HG02840 (cell line): ENCODE results near the gene CDH11.

ENCODE experiments used
- ATAC-seq: cut with Tn5 transposase; IDR thresholded peaks from one replicate; pipeline ENCODE4 v1.9.1; 2021; ENCODE audit warnings: mild to moderate bottlenecking, moderate library complexity, moderate number of reproducible peaks; ENCODE audit not compliant: unreplicated experiment, low FRiP score

Gene CDH11

DNA sequence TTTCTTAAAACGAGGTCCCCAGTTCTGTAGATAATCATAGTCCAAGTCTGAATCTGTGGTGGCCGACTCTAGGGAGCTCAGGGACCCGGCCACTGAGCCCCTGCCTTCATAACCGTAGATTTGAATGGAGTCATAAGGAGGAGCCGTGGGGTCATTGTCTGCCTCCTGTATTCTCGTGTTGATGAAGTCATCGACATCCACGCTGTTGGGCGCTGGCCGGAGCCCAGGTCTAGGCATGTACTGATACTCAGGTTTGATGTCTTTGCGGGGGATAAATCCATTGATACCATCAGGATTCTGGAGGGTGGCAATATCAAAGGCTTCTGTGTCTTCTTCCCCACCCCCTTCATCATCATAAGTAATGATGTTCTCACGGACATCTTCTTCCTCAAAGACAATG lies 174.2 kb downstream of the CDH11 start:
- ATAC-seq, result no peak

DNA sequence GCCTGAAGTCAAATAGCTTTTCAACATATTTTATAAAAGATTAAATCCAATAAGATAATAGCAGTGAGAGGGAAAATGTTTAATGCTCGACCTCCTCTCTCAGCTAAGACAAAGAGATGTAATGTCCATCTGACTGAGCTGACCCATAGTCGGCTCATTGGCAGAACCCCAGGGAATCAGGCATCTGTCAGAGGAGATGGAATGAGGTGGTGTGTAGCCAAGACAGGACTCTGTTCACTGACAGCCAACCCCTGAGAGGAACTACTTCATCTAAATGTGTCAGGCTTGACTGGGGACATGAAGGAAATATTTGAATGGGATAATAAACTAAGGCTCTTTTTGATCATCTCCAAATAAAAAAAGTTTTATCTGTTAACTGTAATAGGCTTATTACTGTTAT lies 188.0 kb downstream of the CDH11 start:
- no peak for ATAC-seq

- no peak for ATAC-seq
These were observed 195.4 kb downstream of the CDH11 start for GRCh38 chr16:64926476-64926875.

DNA sequence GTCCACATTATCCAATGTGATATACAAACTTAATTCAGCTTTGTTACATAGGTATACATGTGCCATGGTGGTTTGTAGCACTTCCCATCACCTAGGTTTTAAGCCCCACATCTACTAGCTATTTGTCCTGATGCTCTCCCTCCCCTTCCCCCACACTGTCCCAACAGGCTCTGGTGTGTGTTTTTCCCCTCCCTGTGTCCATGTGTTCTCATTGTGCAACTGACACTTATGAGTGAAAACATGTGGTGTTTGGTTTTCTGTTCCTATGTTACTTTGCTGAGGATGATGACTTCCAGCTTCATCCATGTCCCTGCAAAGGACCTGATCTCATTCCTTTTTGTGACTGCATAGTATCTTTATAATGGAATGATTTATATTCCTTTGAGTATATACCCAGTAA lies 196.7 kb downstream of the CDH11 start:
- no peak for ATAC-seq

DNA sequence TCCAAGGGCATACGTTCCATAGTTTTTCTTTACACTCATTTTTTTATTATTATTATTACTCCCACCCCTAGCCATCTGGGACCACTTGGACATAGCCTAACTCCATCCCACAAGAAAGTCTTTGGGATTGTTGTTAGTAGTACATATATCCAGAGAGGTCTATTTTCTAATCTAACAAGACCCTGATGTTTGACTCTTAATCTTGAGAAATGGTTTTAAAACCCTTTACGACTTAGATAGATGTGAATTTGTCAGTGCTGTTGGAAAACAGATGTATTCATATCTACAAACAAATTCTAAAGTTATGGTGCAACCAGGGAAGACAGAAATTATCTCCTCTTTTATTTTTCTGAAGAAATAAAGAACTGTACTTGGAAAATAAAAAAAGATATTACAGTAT lies 197.8 kb downstream of the CDH11 start:
- no peak for ATAC-seq

- ATAC-seq, result no peak
These were observed 201.8 kb downstream of the CDH11 start for GRCh38 chr16:64919929-64920607.

- no peak for ATAC-seq
These were observed 202.7 kb downstream of the CDH11 start for GRCh38 chr16:64919141-64919540.

- no peak for ATAC-seq
These were observed 205.8 kb downstream of the CDH11 start for GRCh38 chr16:64916051-64916450.

DNA sequence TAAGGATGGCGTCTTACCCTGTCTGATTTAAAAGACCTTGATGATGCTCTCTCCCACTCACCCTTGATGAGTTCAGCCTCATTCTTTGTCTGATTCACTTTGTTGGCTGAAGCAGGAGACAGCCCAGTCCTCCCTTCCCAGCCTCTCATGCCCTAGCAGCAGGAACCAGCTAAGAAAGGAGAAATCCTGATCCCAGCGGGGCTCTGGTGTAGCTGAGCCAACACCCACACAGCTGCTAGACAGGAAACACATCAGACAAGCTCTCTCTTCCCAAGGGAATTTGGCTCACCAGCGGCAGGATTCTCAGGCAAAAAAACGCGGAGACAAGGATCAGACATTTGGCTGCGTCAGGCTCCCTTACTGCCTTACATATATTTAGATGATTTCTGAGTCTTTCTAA lies 211.5 kb downstream of the CDH11 start:
- no peak for ATAC-seq

GRCh38 chr16:64907844-64908243 lies 214.0 kb downstream of the CDH11 start:
- no peak for ATAC-seq

DNA sequence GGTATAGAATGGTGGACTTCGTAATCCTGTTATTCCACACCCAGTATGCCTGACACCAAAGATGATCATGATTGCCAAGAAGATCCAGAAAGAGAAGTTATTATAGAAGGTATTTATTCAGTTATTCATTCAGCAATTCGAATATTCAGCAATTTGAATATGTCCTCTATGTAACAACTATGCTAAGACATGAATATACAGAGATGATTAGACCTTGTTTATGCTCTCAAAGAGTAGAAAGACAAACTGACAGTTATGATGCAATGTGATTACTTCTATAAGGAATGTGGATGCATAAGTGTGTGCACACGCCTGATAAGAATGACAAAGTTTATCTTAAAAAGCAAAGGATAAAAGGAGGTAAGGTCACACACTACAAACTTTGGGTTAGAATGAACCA lies 218.1 kb downstream of the CDH11 start:
- ATAC-seq, result no peak

- ATAC-seq, result no peak
These were observed 221.3 kb downstream of the CDH11 start for GRCh38 chr16:64900517-64900916.

- ATAC-seq, result no peak
These were observed 221.8 kb downstream of the CDH11 start for GRCh38 chr16:64900019-64900418.

- ATAC-seq, result no peak
These were observed 223.7 kb downstream of the CDH11 start for GRCh38 chr16:64898159-64898558.
